HEK293 (cell line): ENCODE data around the gene CTIF.

Experiments used
- CTCF ChIA-PET: fragments of 350-600 bp; formaldehyde crosslinking; extraction: SDS; loops from one replicate; lab custom pipeline; 2021; ENCODE audit warnings: antibody characterized with exemption; lab: Yijun Ruan, JAX
- POLR2A ChIA-PET: fragments of 300-600 bp; formaldehyde crosslinking; extraction: SDS; loops from one replicate; lab custom pipeline; 2020; ENCODE audit warnings: antibody characterized with exemption, inconsistent platforms; lab: Yijun Ruan, JAX
- H3K27ac ChIP-seq: fragments of 200-500 bp; sonication (Bioruptor generic); 2 replicates; pipeline ENCODE4 v1.5.1; 2014; ENCODE audit warnings: low read depth, low read length, control low read depth, inconsistent platforms; ENCODE audit errors: extremely low read depth
- H3K36me3 ChIP-seq, 2 experiments: fragments of 200-500 bp in 1 of 2; sonication (Bioruptor generic) in 1 of 2; 1 replicate in 1 of 2; 2 replicates in 1 of 2; pipeline ENCODE4 v1.5.1; 2014 to 2017; ENCODE audit warnings: inconsistent platforms in 2 of 2, low read length in 2 of 2; ENCODE audit not compliant: control insufficient read depth in 2 of 2, insufficient read depth in 1 of 2
- H3K4me1 ChIP-seq: fragments of 200-500 bp; sonication (Bioruptor generic); 2 replicates; pipeline ENCODE4 v1.5.1; 2014; ENCODE audit warnings: mild to moderate bottlenecking, low read length, inconsistent platforms; ENCODE audit not compliant: control insufficient read depth, insufficient read depth
- H3K4me3 ChIP-seq: 2 replicates; pipeline ENCODE4 v1.5.1; 2011; ENCODE audit warnings: low read depth, mild to moderate bottlenecking, control low read depth, low read length, moderate library complexity
- H3K9me3 ChIP-seq: fragments of 200-500 bp; sonication (Bioruptor generic); 2 replicates; pipeline ENCODE4 v1.5.1; 2014; ENCODE audit warnings: low read depth, low read length, inconsistent platforms; ENCODE audit not compliant: control insufficient read depth, insufficient read depth
- ATF2 ChIP-seq: fragments of 450-650 bp; formaldehyde crosslinking; IDR thresholded peaks from 2 replicates; pipeline ENCODE4 v1.5.1; 2016; ENCODE audit warnings: missing biosample characterization, missing genetic modification characterization, low read depth
- BCL11A ChIP-seq: fragments of 450-650 bp; formaldehyde crosslinking; IDR thresholded peaks from 2 replicates; pipeline ENCODE4 v1.5.1; 2016; ENCODE audit warnings: low read depth, missing biosample characterization, missing genetic modification characterization
- BCL6B ChIP-seq: fragments of 450-650 bp; formaldehyde crosslinking; IDR thresholded peaks from 2 replicates; pipeline ENCODE4 v1.5.1; 2017; ENCODE audit warnings: missing biosample characterization, missing genetic modification characterization
- GFI1B ChIP-seq: fragments of 450-650 bp; formaldehyde crosslinking; IDR thresholded peaks from 2 replicates; pipeline ENCODE4 v1.5.1; 2016; ENCODE audit warnings: missing biosample characterization, missing genetic modification characterization
- PRDM2 ChIP-seq: fragments of 450-650 bp; formaldehyde crosslinking; IDR thresholded peaks from 2 replicates; pipeline ENCODE4 v1.5.1; 2016; ENCODE audit warnings: missing biosample characterization, missing genetic modification characterization, borderline replicate concordance
- YY1 ChIP-seq: fragments of 450-650 bp; formaldehyde crosslinking; IDR thresholded peaks from 2 replicates; pipeline ENCODE4 v1.5.1; 2018; ENCODE audit warnings: missing biosample characterization, missing genetic modification characterization
- ZBTB1 ChIP-seq: fragments of 450-650 bp; formaldehyde crosslinking; IDR thresholded peaks from 2 replicates; pipeline ENCODE4 v1.5.1; 2016; ENCODE audit warnings: missing biosample characterization, missing genetic modification characterization
- ZBTB49 ChIP-seq: fragments of 450-650 bp; formaldehyde crosslinking; IDR thresholded peaks from 2 replicates; pipeline ENCODE4 v1.5.1; 2016; ENCODE audit warnings: missing biosample characterization, missing genetic modification characterization, low read depth
- ZBTB7A ChIP-seq: fragments of 450-650 bp; formaldehyde crosslinking; IDR thresholded peaks from 2 replicates; pipeline ENCODE4 v1.5.1; 2016; ENCODE audit warnings: low read depth, missing biosample characterization, missing genetic modification characterization
- ZNF114 ChIP-seq: fragments of 450-650 bp; formaldehyde crosslinking; IDR thresholded peaks from 2 replicates; pipeline ENCODE4 v1.5.0; 2017; ENCODE audit warnings: missing biosample characterization, missing genetic modification characterization
- ZNF140 ChIP-seq: fragments of 450-650 bp; formaldehyde crosslinking; IDR thresholded peaks from 2 replicates; pipeline ENCODE4 v1.5.1; 2016; ENCODE audit warnings: missing biosample characterization, missing genetic modification characterization
- ZNF19 ChIP-seq: fragments of 450-650 bp; formaldehyde crosslinking; IDR thresholded peaks from 2 replicates; pipeline ENCODE4; 2016; ENCODE audit warnings: missing biosample characterization, missing genetic modification characterization, low read depth
- ZNF26 ChIP-seq: fragments of 450-650 bp; formaldehyde crosslinking; IDR thresholded peaks from 2 replicates; pipeline ENCODE4 v1.5.1; 2016; ENCODE audit warnings: missing biosample characterization, missing genetic modification characterization
- ZNF280D ChIP-seq: fragments of 450-650 bp; formaldehyde crosslinking; IDR thresholded peaks from 2 replicates; pipeline ENCODE4 v1.5.1; 2016; ENCODE audit warnings: missing biosample characterization, missing genetic modification characterization
- ZNF394 ChIP-seq: fragments of 450-650 bp; formaldehyde crosslinking; IDR thresholded peaks from 2 replicates; pipeline ENCODE4 v1.5.1; 2016; ENCODE audit warnings: missing biosample characterization, missing genetic modification characterization, mild to moderate bottlenecking, moderate library complexity, borderline replicate concordance
- ZNF404 ChIP-seq: fragments of 450-650 bp; formaldehyde crosslinking; IDR thresholded peaks from 2 replicates; pipeline ENCODE4 v1.5.1; 2017; ENCODE audit warnings: missing biosample characterization, missing genetic modification characterization
- ZNF555 ChIP-seq: fragments of 450-650 bp; formaldehyde crosslinking; conservative IDR thresholded peaks from 2 replicates; pipeline ENCODE4 v1.5.1; 2017; ENCODE audit warnings: missing biosample characterization, mild to moderate bottlenecking, missing genetic modification characterization, inconsistent platforms
- ZSCAN16 ChIP-seq: fragments of 450-650 bp; formaldehyde crosslinking; IDR thresholded peaks from 2 replicates; pipeline ENCODE4 v1.5.1; 2016; ENCODE audit warnings: missing biosample characterization, missing genetic modification characterization
- ZSCAN23 ChIP-seq: fragments of 450-650 bp; formaldehyde crosslinking; IDR thresholded peaks from 2 replicates; pipeline ENCODE4 v1.5.1; 2016; ENCODE audit warnings: missing biosample characterization, missing genetic modification characterization

Gene CTIF

GRCh38 chr18:48493434-48494230 lies 45.2 kb upstream of the CTIF start:
- ChIA-PET CTCF (interaction anchor here (0.6 to 1.3 kb wide), 3 partner anchors 12 to 603 kb away, joined by 3 to 5 read pairs (median 3); no protein-coding TSS in a partner anchor), POLR2A (no interaction called here)
- peaks cover 3% of the 10 kb centered on the region; the same call in 1 of the 2 replicates for H3K4me1 ChIP-seq
- no peak overlapping the region for H3K4me3 ChIP-seq
- no peaks in the 10 kb centered on the region for H3K9me3 ChIP-seq
- no peaks in the 10 kb centered on the region for H3K36me3 ChIP-seq
- no peak overlapping the region for H3K27ac ChIP-seq
- TF ChIP-seq ZBTB1 (tag by site-specific recombination) (no peak), BCL6B (no peak), ZBTB49 (tag by site-specific recombination) (no peak), ZNF394 (no peak), BCL11A (no peak), ZBTB7A (no peak), ZNF19 (no peak), YY1 (tag by site-specific recombination) (no peak), ZNF26 (no peak), ZNF280D (tag by site-specific recombination) (no peak), PRDM2 (tag by site-specific recombination) (no peak), ZSCAN16 (tag by site-specific recombination) (no peak), ATF2 (no peak), ZSCAN23 (tag by site-specific recombination) (no peak), ZNF555 (tag by site-specific recombination) (no peak), ZNF140 (tag by site-specific recombination) (no peak), GFI1B (tag by site-specific recombination) (no peak), ZNF404 (tag by site-specific recombination) (no peak), ZNF114 (tag by site-specific recombination) (no peak)
